NCI-H1092 (cell line): ENCODE results near the gene ZNF605.
A peak's percentile ranks its signal among the peaks of the same experiment; 100 is the strongest.
"Not testable (repeated sequence)": the region's sequence is repeated elsewhere in the genome, so short reads cannot be mapped to it uniquely, and the experiment has no call there.

ENCODE experiments used
- DNase-seq: peaks from one replicate; lab custom pipeline; 2025; lab: John Stamatoyannopoulos, UW

Gene ZNF605

DNA sequence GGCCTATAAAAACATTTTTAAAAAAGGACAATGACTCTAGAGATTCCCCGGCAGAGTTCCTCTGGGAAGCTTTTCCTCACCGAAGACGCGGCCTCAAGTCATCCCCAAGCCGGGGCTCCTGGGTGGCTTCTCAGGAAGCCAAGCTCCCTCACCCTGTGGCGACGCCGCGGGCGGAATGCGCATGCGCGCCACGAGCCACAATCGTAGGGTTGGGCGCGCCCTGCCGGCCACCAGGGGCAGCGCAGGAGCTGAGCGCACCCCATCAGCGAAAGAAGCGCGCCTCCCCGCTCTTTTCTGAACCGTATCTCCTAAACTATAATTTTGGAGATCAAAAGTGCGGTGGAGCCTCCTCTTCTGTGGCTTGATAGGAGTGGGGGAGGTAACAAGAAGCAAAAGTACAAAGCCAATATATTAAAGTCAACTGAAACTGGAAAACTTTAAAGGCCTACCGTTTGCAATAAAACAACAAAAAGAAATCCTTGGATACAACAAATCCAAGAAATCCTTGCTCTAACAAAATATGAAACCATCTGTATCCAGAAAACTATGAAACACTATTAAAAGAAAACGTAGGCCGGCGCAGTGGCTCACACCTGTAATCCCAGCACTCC, 51.3 kb downstream of the ZNF605 start:
- DNase-seq = peak; percentile 6

DNA sequence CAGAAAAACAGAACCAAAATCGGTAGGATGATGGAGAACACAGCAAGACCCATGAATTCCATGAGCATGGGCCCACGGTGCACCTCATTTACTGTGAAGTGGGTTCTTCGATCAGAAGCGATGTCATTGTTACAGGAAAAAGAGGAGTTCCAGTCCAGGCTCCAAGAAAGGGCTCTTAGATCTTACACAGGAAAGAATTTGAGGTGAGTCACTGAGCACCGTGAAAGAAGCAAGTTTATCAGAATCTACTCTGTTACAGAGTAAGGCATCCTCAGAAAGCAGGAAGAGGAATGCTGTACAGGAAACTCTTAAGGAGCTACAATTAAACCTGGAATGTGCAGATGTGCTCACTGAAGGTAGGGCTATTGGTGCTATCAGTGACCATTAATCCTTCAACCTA, 57.1 kb downstream of the ZNF605 start:
- no peak for DNase-seq

DNA sequence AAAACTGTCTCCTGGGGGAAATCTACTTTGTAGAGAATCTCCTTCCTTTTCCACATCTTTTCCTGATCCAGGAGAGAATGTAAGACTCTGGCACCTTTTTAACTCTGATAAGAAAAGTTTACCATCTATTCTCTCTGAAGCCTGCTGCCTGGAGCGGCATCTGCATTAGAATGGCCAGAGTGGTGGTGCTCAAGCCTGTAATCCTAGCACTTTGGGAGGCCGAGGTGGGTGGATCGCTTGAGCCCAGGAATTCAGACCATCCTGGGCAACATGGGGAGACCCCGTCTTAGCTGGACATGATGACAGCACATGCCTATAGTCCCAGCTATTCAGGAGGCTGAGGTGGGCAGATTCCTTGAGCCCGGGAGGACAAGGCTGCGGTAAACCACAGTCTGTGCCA, 67.3 kb downstream of the ZNF605 start:
- no peak for DNase-seq

DNA sequence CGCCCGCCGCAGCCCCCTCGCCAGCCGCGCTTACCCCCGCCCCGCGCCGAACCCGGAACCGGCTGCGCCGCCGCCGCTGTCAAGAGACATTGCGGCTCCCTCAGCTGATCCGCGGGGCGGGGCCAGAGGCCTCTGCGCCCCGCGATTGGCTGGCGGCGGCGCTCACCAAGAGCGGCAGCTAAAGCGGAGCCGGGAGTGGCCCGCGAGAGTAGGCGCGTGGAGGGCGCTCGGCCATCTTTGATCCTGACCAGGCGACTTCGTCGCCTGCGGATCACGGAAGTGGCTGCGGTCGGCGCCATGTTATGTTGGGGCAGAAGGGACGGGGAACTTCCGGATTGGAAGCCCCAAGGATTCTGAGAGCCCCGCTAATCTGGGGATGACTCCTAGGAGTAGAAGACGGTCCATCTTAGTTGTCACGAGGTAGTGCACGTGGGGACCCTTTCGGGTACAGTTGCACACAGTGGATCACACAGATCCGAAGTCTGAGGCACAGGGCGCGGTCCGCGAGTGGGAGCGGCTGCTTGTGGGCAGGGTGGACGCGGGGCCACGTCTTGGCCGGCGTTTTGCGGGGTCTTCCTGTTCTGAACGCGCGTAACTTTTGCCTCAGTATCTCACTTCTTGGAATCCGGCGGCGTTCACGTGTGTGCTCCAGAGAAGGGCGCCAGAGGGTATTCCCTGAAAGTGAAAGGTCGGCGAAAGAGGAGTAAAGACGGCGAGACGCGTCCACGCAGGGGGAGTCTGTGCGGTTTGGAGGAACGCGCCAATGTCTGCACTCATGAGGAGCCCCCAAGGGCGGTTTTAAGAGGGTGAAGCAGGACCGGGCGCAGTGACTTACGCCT, 68.4 kb downstream of the ZNF605 start, which contains the start of gene CHFR:
Gene CHFR (minus strand): TSS at position 93 of the 839 bp plus-strand sequence. CDS start 277 bp downstream, outside the sequence.
- DNase-seq = peak; percentile 98

DNA sequence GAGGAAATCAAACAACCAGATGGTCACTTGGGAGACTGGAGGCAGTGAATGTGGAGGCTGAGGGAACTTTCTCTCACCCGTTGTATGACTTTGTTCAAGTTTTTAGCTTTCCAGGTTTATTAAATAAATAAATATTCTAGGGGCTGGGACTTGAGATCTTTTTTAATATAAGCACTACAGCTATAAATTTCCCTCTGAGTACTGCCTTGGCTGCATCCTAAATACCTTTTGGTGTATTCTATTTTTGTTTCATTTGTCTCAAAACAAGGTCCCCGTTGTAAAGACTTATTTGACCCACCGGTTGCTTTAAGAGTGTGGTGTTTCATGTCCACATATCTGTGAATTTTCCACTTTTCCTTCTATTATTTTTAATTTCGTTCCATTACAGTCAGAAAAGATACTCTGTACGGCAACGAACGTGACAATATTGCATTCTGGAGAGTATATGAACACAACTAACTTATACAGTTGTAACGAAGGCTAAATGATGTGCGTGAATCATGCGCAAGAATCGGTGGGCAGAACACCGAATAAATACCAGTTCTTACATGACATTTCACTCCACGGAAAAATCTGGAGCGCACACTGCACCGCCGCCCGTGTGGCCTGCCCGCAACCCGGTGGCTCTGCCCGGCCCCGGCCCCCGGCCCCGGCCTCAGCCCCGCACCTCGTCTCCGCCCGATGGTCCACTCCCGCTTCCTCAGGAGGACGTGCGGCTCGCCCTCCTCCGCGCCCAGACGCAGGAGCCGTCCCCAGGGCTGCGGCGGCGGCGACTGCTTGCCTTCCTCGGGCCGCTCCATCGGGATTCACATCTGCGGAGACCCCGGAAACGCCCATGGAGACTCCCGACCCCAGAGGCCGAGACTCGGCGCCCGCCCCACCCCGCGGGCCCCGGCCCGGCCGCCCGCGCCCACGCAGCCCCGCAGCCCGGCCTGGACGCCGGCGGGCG, 69.3 kb downstream of the ZNF605 start:
- DNase-seq = no peak

DNA sequence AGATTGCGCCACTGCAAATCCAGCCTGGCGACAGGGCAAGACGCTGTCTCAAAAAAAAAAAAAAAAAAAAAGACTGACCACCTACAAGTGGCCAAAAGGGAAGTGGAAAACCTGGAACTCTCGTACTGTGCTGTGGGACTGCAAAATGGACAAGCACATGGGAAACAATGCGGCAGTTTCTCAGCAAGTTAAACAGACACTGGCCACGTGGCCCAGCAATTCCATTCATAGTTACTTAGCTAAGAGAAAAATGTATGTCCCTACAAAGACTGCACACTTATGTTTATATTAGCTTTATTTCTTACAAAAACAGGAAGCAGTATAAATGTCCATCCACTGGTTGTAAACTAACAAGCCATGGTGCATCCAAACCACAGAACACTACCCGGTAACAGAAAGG, 74.3 kb downstream of the ZNF605 start:
- no peak for DNase-seq

DNA sequence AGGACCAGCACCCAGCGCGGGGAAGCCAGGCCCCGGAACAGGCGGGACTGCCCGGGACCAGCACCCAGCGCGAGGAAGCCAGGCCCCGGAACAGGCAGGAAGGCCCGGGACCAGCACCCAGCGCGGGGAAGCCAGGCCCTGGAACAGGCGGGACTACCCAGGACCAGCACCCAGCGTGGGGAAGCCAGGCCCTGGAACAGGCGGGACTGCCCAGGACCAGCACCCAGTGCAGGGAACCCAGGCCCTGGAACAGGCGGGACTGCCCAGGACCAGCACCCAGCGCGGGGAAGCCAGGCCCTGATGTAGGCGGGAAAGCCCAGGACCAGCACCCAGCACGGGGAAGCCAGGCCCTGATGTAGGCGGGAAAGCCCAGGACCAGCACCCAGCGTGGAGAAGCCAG, 81.5 kb downstream of the ZNF605 start:
- not testable (repeated sequence) for DNase-seq

DNA sequence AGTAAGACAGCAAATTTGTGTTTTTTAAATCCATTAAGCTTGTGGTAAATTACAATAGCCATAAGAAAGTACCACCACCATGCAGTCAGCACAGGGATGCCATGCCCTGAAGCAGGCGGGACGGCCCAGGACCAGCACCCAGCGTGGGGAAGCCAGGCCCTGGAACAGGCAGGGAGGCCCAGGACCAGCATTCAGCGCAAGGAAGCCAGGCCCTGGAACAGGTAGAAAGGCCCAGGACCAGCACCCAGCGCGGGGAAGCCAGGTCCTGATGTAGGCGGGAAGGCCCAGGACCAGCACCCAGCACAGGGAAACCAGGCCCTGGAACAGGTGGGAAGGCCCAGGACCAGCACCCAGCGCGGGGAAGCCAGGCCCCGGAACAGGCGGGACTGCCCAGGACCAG, 81.9 kb downstream of the ZNF605 start:
- no peak for DNase-seq

DNA sequence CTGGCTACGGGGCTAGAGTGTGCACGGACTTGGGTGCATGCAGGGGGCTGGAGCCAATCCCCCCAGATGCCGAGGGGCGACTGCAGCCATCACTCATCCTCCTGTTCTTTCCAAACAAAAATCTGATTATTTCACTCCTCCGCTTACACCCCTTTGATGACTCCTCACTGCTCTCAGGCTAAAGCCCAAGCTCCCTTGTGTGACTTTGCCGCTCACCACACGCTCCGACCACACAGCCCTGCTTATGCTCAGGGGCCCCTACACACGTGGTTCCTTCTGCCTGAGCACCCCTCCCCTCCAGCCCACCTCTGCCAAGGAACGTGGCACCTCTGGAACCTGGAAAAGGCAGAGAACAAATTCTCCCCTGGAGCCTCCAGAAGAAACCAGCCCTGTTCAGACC, 82.4 kb downstream of the ZNF605 start:
- no peak for DNase-seq

DNA sequence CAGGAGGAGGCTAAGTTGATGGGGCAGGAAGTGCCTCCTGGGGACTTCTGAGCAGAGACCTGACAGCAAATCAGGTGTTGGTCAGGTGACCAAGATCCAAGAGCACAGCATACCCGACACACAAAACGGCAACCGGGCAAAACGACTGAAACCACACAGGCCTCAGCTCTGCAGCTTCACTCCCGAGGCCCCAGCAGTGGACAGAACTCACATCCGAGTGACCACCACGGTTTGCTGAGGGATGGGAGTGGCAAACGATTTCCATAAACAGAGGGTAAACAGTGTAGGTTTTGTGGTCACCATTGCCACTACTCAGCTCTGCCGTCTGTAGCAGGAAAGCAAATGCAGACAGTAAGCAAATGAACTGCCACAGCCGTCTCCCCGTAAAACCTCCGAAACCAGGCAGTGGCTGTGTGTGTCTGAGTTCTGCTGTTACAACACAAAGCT, 83.1 kb downstream of the ZNF605 start:
- DNase-seq = no peak

DNA sequence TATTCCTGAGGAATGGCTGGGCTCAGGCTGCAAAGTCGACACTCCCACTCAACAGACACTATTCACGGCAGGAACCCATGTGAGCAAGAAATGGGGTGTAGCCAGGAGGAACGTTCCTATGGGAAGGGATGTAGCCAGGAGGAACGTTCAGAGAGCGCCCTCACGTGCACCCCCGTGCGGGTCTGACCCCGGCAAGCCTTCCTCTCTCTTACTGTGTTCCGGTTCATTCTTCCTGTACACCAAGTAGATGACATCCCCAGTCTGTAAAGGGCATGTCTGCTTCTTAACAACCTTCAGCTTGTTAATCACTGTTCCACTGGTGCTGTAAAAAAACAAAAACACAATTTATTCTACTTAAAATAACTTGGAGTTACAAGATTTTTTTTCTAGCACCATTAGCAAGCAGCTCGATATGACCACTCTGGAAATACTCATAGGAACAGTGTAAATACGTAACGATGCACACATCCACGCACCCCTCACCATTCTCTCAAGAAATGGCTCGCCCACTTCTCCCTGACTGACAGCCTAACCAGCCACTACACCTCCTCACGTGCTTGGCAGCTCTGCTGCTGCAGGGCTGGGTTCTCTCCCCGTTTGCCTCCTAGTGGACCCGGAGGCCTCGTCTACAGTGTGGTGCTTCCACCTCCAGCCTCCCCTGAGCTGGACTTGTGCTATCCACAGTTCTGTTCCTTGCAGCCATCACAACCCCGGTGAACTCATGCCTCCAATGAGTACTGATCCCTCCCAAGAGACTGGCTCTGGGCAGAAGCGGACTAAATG, 83.8 kb downstream of the ZNF605 start:
- no peak for DNase-seq

DNA sequence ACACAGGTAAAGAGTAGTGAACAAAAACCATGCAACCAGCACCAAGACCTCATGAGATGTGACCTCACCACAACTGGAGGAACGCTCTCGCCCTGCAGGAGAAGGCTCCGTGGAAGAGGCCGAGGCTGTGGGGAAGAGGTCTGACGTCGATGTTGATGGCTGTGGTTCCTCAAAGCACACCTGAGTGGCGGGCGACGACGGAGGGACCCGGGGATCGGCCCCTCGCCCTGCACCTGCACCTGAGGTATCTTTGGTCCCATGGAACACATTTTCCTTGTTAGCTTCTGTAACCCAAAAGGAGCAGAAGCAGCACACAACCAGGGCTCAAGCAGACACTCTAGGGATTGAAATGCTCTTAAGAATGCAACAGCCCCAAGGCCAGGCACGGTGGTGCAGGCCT, 86.6 kb downstream of the ZNF605 start:
- DNase-seq = no peak
